EL (cell line): ENCODE measurements around the gene SLCO3A1.

ENCODE experiments used
- DNase-seq: peaks from one replicate; pipeline ENCODE4 v3.0.0-alpha.2; 2016

SLCO3A1 gene

GRCh38 chr15:92111291-92111690 is 257.8 kb downstream of the SLCO3A1 start:
- no peak for DNase-seq

- DNase-seq, result no peak
Observed at GRCh38 chr15:92111751-92112150, 258.2 kb downstream of the SLCO3A1 start.

- DNase-seq, result no peak
Observed at GRCh38 chr15:92112180-92112579, 258.7 kb downstream of the SLCO3A1 start.

GRCh38 chr15:92112711-92113110 is 259.2 kb downstream of the SLCO3A1 start:
- no peak for DNase-seq

GRCh38 chr15:92113832-92114231 is 260.3 kb downstream of the SLCO3A1 start:
- no peak for DNase-seq

- DNase-seq, result no peak
Observed at GRCh38 chr15:92115834-92116233, 262.3 kb downstream of the SLCO3A1 start.

- no peak for DNase-seq
Observed at GRCh38 chr15:92116330-92116729, 262.8 kb downstream of the SLCO3A1 start.

- DNase-seq, result no peak
Observed at GRCh38 chr15:92117261-92117731, 263.8 kb downstream of the SLCO3A1 start.

- no peak for DNase-seq
Observed at GRCh38 chr15:92118162-92118935, 264.8 kb downstream of the SLCO3A1 start.

GRCh38 chr15:92118936-92119325 is 265.4 kb downstream of the SLCO3A1 start:
- no peak for DNase-seq

GRCh38 chr15:92120094-92120795 is 266.7 kb downstream of the SLCO3A1 start:
- no peak for DNase-seq

GRCh38 chr15:92121047-92121446 is 267.5 kb downstream of the SLCO3A1 start:
- DNase-seq, result no peak

GRCh38 chr15:92122259-92122658 is 268.8 kb downstream of the SLCO3A1 start:
- DNase-seq, result no peak

- no peak for DNase-seq
Observed at GRCh38 chr15:92123962-92124656, 270.6 kb downstream of the SLCO3A1 start.

GRCh38 chr15:92124657-92125010 is 271.1 kb downstream of the SLCO3A1 start:
- DNase-seq, result no peak

- no peak for DNase-seq
Observed at GRCh38 chr15:92128788-92129187, 275.3 kb downstream of the SLCO3A1 start.

GRCh38 chr15:92130244-92130643 is 276.7 kb downstream of the SLCO3A1 start:
- DNase-seq, result no peak

GRCh38 chr15:92130906-92131305 is 277.4 kb downstream of the SLCO3A1 start:
- no peak for DNase-seq

GRCh38 chr15:92132982-92133755 is 279.7 kb downstream of the SLCO3A1 start:
- DNase-seq, result no peak

GRCh38 chr15:92140796-92141195 is 287.3 kb downstream of the SLCO3A1 start:
- no peak for DNase-seq

GRCh38 chr15:92141607-92142006 is 288.1 kb downstream of the SLCO3A1 start:
- no peak for DNase-seq

GRCh38 chr15:92142242-92143232 is 289.0 kb downstream of the SLCO3A1 start:
- DNase-seq, result no peak
